Iris pigment epithelial cell (primary cell): ENCODE measurements around the gene LSS.
A peak's percentile ranks its signal among the peaks of the same experiment; 100 is the strongest.
"Not testable (repeated sequence)": the region's sequence is repeated elsewhere in the genome, so short reads cannot be mapped to it uniquely, and the experiment has no call there.

Experiments used
- DNase-seq: peaks from one replicate; pipeline ENCODE4 v3.0.0-alpha.2; 2011; ENCODE audit warnings: low read depth

The LSS gene

DNA sequence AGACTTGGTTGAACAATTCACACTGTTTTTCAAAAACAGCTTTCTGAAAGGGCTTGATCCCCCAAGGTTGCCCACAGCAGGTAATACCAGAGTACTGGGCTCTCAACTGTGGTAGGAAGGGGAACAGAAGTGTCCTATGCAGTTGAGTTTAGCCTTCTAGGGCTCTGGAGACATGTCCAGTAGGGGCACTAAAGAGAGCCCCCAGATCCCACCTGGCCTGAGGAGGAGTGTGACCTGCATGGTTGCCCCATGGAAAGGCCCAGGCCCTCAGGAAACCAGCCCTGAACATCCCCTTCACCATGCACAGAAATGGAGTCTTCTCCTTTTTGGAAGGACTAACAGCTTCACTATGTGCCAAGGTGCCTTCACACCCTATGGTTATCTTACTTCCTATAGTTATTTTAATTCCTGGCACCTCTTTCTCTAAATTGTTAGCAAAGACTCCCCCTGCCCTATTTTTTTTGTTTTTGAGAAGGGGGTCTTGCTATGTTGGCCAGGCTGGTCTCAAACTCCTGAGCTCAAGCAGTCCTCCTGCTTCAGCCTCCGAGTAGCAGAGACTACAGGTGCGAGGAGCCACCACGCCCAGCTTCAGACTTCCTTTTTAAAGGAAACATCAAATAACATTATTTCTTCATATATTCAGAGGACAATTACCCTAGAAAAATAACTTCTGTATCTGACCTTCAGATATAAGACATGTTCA, 16.8 kb upstream of the LSS start:
- DNase-seq, result no peak

- no peak for DNase-seq
Measured at GRCh38 chr21:46244602-46245001, 16.0 kb upstream of the LSS start.

DNA sequence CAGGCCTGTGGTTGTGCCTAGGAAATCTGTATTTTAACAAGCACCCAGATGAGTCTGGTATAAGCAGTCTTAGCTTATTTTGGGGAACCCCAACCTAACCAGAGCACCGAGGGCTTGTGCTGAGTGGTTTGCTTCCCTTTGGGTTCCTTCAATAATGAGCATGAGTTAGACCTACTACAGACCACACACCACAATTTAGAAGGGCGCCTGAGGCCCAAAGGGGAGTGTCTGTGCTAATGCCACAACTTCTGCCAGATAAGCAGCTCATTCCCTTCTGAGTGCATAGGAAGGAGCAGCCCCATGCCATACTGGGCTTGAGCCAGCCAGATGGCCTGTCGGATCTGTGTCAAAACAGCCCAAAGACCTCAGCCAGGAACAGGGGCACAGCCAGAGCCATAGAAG, 15.4 kb upstream of the LSS start:
- DNase-seq, result no peak

- no peak for DNase-seq
Measured at GRCh38 chr21:46243325-46243724, 14.8 kb upstream of the LSS start.

DNA sequence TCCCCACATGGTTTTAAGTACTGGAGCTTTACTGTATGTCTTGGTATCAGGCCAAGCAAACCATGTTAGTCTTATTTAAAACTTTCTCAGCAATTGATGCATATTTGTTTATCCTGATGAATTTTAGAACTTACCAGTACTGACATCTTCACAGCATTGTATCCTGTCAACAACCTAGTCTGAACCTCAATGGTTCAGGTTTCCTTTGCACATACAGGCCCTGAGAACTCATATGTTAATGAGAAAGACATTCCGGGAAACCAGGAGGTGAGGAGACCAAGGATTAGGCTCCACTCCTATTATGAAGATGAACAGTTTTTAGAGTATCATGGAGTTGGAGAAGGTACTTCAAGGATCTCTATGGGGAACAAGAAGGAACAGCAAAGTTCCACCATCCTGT, 13.0 kb upstream of the LSS start:
- not testable (repeated sequence) for DNase-seq

DNA sequence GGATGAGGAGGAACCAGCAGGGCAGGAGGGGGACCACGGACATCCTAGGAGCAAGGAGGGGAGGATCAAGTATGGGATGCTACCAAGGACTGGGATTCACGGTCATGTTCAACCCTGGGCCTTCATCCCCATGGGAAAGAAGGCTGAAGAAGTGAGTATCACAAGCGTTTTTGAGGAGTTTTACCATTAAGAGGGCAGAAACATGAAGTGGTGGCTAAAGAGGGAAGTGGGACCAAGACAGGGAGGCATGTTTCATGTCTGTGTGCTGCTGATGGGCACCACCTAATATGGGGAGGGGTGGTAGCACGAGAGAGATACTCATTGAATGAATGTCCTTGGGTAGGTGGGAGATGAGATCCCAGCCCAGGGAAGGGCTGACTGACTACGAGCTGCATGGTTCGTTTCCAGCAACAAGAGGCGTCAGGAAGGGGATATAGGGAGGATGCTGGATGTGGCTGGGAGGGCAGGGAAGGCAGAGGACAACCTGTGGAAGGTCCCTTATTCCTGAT, 11.3 kb upstream of the LSS start:
- no peak for DNase-seq

DNA sequence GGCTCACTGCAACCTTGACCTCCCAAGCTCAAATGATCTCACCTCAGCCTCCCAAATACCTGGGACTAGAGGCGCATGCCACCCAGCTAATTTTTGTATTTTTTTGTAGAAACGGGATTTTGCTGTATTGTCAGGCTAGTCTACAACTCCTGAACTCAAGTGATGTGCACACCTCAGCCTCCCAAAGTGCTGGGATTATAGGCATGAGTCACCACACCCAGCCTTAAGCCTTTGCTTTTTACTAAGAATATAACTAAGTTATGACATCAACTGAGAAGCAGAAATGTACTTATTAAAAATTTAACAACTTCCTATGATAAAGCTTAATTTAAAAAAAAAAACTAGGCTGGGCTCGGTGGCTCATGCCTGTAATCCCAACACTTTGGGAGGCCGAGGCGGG, 8.9 kb upstream of the LSS start:
- DNase-seq, result peak; percentile 26

DNA sequence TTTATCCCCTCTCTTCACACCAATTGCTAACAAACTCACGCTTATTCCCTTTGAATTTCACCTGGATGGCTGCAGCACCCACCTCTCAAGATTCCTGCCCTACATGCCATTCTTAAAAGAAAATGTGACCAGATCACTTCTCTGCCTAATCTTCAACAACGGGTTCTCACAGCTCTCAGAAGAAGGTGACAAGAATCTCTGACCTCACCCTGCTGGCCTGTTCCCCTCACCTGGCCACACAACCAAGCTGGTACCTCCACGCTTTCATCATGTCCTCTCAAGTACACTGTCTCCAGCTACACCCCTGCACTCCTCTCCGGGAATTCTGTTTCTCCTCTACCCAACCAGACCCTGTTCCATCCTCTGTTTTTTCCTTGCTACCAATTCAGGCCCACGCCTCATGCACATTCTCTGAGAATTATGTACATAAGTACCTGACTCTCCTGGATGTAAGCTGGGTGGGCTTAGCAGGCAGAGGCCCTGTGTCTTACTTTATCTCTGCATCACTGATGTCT, 5.9 kb upstream of the LSS start:
- no peak for DNase-seq

- no peak for DNase-seq
Measured at GRCh38 chr21:46229923-46230260, 1.3 kb upstream of the LSS start.

DNA sequence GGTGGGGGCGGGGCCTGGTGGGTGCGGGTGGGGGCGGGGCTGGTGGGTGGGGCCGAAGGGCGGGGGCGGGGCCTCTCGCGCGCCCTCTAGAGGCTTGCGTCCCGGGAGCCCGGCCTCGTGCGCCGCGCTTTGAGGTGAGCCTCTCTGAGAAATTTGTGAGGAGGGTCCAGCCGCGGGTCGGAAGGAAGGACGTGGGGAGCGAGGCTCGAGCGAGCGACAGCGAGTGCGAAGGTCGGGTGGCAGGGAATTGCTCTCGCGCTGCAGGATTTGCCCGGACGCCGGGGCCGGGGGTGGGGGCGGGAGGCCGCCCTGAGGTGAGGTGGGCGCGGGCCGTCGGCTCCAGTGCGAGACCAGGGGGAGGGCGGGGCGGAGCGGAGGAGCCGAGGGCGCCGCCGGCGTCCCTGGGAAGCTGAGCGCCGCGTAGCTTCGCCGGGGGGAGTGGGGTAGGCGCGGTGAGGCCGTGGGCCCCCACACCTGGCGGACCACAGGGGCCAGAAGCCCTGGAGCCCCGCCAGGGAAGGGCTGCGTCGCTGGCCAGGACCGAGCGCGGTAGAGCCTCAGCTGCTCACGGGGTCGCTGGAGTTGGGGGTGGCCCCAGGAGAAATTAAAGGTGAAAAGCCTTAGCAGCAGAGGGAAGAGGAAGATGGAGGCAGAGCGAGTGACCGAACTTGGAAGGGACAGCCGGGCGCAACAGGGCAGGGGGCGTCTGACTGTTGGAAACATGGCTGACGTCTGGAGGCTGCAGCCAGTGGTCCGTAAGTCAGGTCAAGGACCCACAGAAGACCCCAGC, 754 bp upstream of the LSS start:
- DNase-seq, result peak; percentile 7

DNA sequence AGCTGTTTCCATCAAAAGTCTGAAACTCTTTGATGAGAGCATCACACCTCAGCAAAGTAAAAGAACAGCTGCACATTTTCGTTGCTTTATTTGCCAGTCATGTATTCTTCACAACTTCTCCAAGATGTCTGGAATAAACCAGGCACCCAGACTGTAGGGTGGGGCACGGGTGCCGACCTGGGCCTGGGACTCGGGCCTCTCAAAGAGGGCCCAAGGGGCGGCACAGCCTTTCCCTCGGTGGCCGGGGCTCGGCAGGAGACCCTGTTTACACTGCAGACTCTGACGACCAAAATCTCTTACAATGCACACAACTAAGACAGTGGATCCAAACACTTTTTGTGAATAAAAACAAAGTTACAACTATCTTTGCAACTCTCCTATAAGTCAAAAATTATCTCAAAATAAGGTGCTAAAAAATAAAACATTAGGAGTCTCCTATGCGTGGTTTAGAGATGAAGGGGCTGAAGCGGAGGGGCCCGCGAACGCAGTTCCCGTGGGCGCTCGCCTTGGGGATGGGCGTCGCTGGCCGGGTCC, 696 bp downstream of the LSS start:
- peak; percentile 8 for DNase-seq

DNA sequence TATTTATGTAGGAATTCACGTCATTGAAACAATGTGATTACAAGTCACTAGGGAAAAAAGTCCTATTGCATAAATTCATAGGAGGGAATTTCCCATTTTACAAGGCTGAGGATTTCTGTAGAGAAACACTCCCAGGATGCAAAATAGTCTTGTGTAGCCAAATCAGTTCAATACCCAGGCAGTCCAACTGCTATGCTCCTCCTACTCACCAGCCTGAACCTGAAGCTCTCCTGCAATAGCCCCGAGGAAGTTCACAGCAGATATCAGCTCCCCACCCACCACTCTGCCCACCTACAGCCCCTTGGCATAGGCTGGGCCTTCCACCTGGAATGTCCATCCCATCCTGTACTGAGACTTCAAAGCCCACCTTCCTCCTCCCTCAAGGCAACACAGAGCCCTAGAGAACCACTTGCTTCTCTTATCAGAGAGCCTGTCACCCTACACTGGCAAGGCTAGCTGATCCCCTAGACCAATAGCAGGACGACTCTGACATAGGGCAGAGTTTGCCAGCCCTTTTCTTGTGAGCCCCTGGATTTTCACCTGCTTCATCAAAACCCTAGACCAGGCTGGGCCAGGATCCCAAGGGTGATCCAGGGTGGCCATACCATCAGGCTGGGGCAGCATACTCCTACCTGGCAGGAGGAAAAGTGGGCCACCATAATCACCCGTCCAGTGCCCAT, 1.5 kb downstream of the LSS start:
- peak; percentile 81 for DNase-seq

GRCh38 chr21:46226146-46226545, 2.4 kb downstream of the LSS start:
- DNase-seq, result peak; percentile 48

DNA sequence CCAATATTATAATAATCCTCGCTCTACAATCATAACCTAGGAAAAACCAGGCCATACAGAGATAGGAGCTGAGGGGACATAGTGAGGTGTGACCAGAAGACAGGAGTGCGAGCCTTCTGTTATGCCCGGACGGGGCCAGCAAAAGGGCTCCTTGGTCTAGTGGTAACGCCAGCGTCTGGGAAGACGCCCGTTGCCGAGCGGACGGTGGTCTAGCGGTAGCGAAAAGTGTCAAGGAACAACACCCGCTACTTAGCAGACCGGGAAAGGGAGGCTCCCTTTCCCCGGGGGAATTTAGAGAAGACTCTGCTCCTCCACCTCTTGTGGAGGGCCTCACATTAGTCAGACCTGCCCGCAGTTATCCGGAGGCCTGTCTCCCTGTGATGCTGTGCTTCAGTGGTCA, 4.9 kb downstream of the LSS start:
- not testable (repeated sequence) for DNase-seq

DNA sequence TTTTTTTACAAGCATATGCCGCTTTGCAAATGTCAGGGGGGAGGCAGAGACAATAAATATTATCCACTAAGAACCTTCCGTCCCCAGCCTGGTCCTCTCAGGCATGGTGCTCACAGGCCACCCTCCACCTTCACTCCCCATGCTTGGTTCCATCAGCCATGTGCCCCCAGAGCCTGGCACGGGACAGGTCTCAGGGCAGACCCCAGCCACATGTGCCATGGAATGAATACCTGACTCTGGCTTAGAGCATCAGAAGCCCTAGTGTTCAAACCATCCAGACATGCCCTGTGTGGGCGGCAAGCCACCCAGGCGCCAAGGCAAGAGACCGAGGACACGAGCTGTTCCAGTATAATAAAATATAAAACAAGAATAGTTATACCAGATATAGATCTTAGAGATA, 5.4 kb downstream of the LSS start:
- no peak for DNase-seq

DNA sequence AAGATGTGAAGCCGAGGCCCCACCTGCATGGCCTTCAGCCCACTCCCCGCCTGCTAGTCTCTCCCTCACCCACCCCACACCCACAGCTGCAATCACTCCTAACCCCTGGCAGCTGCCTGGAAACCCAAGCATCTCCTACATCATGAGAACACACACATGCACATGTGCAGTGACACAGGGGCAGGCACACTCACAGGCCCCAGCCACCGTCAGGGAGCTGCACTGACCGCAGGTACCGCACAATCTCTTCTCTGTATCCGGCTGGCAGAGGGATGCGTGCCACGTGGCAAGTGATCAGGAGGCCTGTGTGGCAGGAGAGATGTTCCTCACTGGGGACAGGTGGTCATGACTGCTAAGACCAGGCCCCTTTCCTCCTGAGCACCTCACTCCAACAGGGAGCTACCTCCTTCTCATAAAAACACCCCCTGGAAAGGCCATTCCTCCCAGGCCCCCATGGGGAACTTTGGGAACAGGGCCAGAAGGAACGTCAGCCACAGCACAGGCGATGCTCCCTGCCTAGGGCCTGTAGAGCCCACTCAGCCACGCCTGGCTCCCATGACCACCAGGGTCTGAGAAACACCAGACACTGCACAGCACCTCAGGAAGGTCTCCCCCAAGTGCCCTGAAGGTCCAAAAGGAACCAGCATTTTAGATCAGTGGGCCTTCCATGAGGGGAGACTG, 6.0 kb downstream of the LSS start:
- DNase-seq, result no peak

DNA sequence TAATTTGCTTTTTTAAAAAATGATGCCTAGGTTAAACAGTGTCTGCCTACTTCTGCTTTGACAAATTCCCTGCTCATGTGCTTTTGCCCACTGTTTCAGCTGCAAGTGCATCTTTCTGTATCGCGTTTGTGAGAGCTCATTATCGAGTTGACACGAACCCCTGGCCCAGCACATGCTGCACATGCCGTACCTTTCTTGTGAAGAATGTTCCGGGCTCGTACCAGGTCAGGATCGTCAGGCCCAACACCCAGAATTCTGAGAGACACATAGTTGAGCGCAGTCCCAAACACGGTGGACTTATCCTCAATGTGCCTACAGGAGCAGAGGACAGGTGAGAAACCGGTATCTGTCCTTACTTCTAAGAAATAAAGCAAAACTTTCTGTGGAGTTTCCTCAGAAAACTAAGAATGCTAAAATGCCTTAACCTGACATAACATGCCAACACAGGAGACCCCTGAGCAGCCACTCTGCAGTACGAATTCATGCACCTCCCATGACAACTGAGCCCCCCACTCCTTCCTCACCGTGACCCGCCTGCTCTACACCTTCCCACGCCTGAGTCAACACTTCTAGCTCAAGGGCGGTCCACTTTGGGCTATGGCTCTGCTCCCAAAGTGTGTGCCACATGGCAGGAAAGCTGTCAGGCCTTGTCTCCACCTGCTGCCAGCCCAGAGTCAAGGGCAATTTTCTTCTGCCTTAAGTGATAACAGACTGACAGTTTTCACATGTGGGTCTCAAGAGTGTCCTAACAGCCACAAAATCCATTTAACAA, 6.7 kb downstream of the LSS start:
- DNase-seq, result no peak

GRCh38 chr21:46220847-46221246, 7.7 kb downstream of the LSS start:
- DNase-seq, result no peak

DNA sequence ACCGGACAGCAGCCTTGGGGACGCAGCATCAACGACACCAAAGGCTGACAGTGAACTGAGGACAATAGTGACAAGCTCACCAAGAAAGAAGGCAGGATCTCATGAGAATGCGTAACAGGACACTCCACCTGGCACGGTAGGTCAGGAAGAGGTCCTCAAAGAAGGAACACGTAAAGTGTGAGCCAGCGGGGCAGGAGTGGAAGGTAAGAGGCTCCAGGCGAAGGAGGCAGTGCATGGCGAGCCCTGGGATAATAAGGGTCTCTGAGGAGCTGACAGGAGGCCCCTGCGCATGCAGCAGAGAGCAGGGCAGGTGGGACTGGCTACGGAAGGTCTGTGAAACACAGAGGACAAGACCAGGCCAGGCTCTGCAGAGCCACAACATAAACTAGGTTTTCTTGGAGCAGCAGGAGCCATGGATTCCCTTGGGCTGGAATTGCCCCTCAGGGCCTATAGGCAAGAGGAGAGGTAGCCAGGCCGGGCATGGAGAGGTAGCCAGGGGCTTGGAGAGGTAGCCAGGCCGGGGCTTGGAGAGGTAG, 8.2 kb downstream of the LSS start:
- no peak for DNase-seq

DNA sequence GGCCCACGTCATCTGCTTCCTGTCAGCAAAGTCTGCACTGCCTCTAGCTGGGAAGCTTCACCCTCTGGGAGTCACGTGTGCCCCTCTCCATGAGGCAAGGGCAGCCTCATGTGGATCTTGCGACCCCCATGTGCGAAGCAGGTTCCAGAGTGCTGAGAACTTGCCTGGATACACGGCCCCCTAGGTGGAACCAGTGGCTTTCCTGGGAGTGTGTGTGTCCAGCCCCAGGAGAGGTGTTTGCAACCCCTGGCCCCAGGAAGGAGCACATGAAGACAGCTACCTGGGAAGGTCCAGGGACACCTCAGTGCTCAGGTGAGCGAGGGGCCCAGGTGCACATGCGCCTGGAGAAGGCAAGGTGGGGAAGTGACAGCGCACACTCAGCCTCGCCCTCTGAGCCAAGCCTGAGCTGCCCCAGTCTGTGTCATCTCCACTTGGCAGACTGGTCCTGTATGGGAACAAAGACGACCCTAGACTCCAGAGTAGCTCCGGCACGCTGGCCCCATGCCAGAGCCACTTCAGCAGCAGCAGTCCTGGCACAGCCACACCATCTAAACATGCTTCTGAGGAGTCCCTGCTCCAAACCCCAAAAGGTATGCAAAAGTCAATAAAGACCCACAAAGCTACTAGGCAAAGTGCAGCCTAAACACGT, 8.9 kb downstream of the LSS start:
- no peak for DNase-seq
